Measurements from ENCODE around the gene WDR83. TPM values are rescaled to one million over a fixed set of nuclear protein-coding genes. Genes with fewer than 3 reads are reported as not detected.
A peak's percentile ranks its signal among the peaks of the same experiment; 100 is the strongest.

WDR83 gene
- polyA plus RNA-seq, 2 of the 4 experiments (the other 2 are of a cell fraction): 4.8 to 11.4 TPM

- CTCF ChIA-PET: interaction anchor here (1.1 to 7.4 kb wide), 6 partner anchors 21 to 132 kb away, joined by 3 to 46 read pairs (median 4); no protein-coding TSS in a partner anchor
- no peak overlapping the region for H3K4me2 ChIP-seq
- ATAC-seq (no peak), FAIRE-seq (no peak), DNase-seq (ENCODE audit: low read depth in 1 of 2, low spot score in 1 of 2) (no peak)
- POLR2A ChIA-PET: no interaction called here
- no peaks in the 10 kb centered on the region for H3K9me3 ChIP-seq
- H3K4me1 ChIP-seq: peaks cover 5% of the 10 kb centered on the region; the same call in 1 of the 3 replicates
- no peak for TF ChIP-seq TFCP2L1 (CRISPR knock-in tag; IDR thresholded peaks at IDR 0.05)
- no peak for TF ChIP-seq PBX3 (IDR thresholded peaks at IDR 0.05)
- no peak for TF ChIP-seq CBX8 (IDR thresholded peaks at IDR 0.05)
- no peak for TF ChIP-seq SREBF2 (IDR thresholded peaks at IDR 0.05)
- TF ChIP-seq HEYL (CRISPR knock-in tag; IDR thresholded peaks at IDR 0.05): no peak
- no peak overlapping the region for H3K4me3 ChIP-seq
- 82% methylated on average over 3 of the region's 3 CpGs for WGBS (ENCODE audit: missing lambda C conversion rate)
- H3K27ac ChIP-seq: no peak overlapping the region
Measured at GRCh38 chr19:12715929-12716328, 49.3 kb downstream of the WDR83 start.

- peaks cover 10% of the 10 kb centered on the region; the same call in 1 of the 3 replicates for H3K4me1 ChIP-seq
- no peaks in the 10 kb centered on the region for H3K9me3 ChIP-seq
- FAIRE-seq: no peak
- ATAC-seq: no peak
- no peak for DNase-seq (ENCODE audit: low read depth in 1 of 2, low spot score in 1 of 2)
- WGBS (ENCODE audit: missing lambda C conversion rate): 96% methylated on average over 10 of the region's 10 CpGs
- ChIA-PET POLR2A (no interaction called here), CTCF (interaction anchor here (1.1 to 2.6 kb wide), 3 partner anchors 25 to 46 kb away, joined by 3 to 8 read pairs (median 5); no protein-coding TSS in a partner anchor)
- no peak for TF ChIP-seq ZC3H11A (IDR thresholded peaks at IDR 0.05)
- TF ChIP-seq HMGXB4 (CRISPR knock-in tag; IDR thresholded peaks at IDR 0.05; ENCODE audit: borderline replicate concordance): no peak
- no peak for TF ChIP-seq MYC (IDR thresholded peaks at IDR 0.05; ENCODE audit: borderline replicate concordance, low read length)
- no peak for TF ChIP-seq CBX2 (IDR thresholded peaks at IDR 0.05; ENCODE audit: borderline replicate concordance, low read depth)
- TF ChIP-seq NFE2L2 (conservative IDR thresholded peaks at IDR 0.05; ENCODE audit: low read length): no peak
- TF ChIP-seq ZFP36 (IDR thresholded peaks at IDR 0.05; ENCODE audit: borderline replicate concordance, partially characterized antibody): no peak
- TF ChIP-seq MAX (IDR thresholded peaks at IDR 0.05): no peak
- H3K4me3 ChIP-seq: no peak overlapping the region
- H3K27ac ChIP-seq: no peak overlapping the region
- H3K4me2 ChIP-seq: no peak overlapping the region
Measured at GRCh38 chr19:12720296-12720695, 53.7 kb downstream of the WDR83 start.

GRCh38 chr19:12720851-12721655, 54.4 kb downstream of the WDR83 start:
- TF ChIP-seq USF2 (IDR thresholded peaks at IDR 0.05): no peak
- no peak for TF ChIP-seq FOSL2 (IDR thresholded peaks at IDR 0.05)
- TF ChIP-seq FOSL2 (CRISPR knock-in tag; IDR thresholded peaks at IDR 0.05): no peak
- ATAC-seq (no peak), DNase-seq (ENCODE audit: low read depth in 1 of 2, low spot score in 1 of 2) (no peak), FAIRE-seq (no peak)
- ChIA-PET POLR2A (interaction anchor here (0.7 kb wide), 1 partner anchor 13 kb away, joined by 3 read pairs; the partner anchor contains the start of gene TRIR), CTCF (interaction anchor here (0.9 to 3.3 kb wide), 6 partner anchors 26 to 75 kb away, joined by 3 to 11 read pairs (median 6); no protein-coding TSS in a partner anchor)
- Histone ChIP-seq H3K4me2 (peak overlapping the region; percentile 94), H3K4me1 (peaks cover 10% of the 10 kb centered on the region; the same call in 1 of the 3 replicates), H3K4me3 (peak overlapping the region; percentile 76), H3K27ac (peak overlapping the region; percentile 91 to 99; a peak in 5 of 6 replicates), H3K9me3 (no peaks in the 10 kb centered on the region)
- 90% methylated on average over 29 of the region's 59 CpGs for WGBS (ENCODE audit: missing lambda C conversion rate)
